GM21526 (cell line): ENCODE results near the gene RAPGEF4.
"Not testable (repeated sequence)": the region's sequence is repeated elsewhere in the genome, so short reads cannot be mapped to it uniquely, and the experiment has no call there.

Source experiments
- ATAC-seq: cut with Tn5 transposase; IDR thresholded peaks from one replicate; pipeline ENCODE4 v1.9.1; 2021; ENCODE audit warnings: moderate library complexity; ENCODE audit not compliant: unreplicated experiment, low FRiP score

The RAPGEF4 gene

GRCh38 chr2:173026479-173026878 lies 290.8 kb downstream of the RAPGEF4 start:
- ATAC-seq: no peak

DNA sequence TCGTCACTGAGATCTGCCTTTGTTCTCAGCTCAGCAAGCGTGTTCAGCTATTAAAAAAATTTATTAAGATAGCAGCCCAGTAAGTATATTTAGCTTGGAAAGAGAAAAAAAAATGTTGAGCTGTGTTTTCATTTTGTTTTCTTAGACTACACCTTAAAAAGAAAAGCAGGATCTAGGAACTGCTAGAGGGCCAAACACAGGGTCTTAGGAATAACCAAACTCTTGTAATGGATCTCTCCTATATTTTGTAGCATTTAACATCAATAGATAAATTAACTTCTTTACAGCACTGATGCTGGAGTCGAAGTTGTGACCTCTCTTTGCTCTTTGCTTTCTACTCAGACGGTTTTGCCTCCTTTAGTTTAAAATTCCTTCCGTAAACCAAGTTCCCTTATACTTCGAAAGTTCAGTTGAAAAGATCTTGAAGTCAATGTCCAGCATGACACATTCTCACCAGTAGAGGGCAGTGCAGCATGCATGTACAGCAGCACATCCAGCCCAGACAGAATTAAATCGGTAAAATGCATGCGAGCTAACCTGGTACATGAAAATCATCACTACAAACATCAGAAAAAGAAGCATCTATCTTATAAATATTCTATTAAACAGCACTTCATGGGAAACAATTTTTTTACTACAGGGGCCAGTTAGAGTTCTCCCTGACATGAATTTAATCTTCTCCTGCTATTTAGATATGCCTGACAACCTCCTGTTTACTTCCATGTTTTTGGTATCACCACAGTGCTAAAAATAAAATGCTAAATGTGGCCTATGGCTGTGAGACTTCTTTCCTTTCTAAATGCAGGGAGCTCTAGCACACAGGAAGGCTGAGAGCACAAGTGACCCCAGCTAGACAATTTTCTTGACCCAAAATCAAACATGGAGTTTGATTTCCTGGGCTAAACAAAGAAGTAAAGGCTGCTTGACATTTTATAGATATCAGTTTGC lies 291.8 kb downstream of the RAPGEF4 start:
- peak; percentile 71 for ATAC-seq

DNA sequence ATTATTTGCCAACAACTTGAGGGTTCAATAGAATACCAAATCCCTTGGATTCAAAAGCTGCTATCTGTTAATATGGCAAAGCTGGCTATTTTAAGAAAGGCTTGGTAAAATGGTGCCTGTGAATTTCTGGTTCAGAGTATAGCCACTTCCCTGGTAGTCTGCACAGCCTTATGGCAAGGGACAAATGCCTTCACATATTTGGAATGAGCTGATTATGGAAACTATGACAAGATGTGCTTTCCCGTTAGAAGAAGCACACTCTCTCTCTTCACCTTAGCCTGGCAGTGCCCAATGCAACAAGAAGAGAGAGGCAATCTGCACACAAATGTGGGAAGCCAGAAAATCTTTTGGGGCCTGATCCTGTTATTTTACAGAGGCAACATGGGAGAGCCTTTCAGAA lies 292.5 kb downstream of the RAPGEF4 start:
- no peak for ATAC-seq

DNA sequence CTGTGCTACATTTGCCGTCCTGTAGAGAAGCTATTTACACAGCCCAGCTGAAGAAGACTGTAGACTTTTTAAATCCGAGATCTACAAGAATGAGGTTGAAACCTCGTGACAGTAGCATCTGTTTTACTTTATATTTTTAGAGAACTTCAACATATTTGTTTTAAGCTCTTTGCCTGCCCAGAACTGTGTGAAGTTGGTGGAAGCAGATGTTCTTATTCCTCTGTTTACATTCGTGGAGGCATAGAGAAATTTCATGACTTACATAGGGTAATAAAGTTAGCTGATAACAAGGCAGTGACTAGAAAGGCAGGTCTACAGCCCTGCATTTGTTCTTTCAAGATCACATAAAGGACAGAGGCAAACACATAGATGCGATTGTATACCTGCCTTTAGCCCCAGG lies 293.0 kb downstream of the RAPGEF4 start:
- no peak for ATAC-seq

GRCh38 chr2:173030561-173031490 lies 295.2 kb downstream of the RAPGEF4 start:
- no peak for ATAC-seq

DNA sequence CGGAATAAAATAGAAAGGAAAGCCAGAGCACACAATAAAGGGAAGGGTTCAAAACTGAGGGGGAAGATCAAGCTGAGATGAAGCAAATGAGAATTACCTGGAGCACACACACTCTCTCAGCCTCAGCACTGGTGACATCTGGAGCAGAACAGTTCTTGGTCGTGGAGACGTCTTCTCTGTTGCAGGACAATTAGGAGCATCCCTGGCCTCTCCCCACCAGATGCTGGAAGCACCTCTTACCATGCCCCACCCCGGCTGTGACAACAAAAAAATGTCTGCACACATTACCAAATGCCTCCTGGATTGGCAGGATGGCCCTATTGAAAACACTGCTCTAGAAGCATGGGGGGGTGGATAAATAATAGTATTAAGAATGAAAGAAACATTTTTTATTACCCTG lies 296.4 kb downstream of the RAPGEF4 start:
- ATAC-seq: no peak

GRCh38 chr2:173033084-173033483 lies 297.4 kb downstream of the RAPGEF4 start:
- ATAC-seq: no peak

- ATAC-seq: no peak
Measured at GRCh38 chr2:173034143-173034542, 298.5 kb downstream of the RAPGEF4 start.

GRCh38 chr2:173037245-173038120 lies 301.8 kb downstream of the RAPGEF4 start:
- ATAC-seq: no peak

DNA sequence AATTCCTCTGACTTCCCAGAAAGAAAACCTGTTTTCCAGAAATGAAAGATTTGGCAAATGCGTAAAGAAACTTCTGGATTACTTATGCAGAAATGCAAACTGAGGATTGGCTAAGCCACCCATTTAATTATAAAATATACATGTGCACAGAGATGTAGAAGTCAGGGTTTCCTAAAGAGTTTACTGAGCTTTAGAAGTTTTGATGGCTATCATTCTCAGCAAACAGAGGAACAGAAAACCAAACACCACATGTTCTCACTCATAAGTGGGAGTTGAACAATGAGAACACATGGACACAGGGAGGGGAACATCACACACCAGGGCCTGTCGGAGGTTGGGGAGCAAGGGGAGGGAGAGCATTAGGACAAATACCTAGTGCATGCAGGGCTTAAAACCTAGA lies 302.6 kb downstream of the RAPGEF4 start:
- ATAC-seq: not testable (repeated sequence)

- ATAC-seq: no peak
Measured at GRCh38 chr2:173040729-173041128, 305.1 kb downstream of the RAPGEF4 start.

DNA sequence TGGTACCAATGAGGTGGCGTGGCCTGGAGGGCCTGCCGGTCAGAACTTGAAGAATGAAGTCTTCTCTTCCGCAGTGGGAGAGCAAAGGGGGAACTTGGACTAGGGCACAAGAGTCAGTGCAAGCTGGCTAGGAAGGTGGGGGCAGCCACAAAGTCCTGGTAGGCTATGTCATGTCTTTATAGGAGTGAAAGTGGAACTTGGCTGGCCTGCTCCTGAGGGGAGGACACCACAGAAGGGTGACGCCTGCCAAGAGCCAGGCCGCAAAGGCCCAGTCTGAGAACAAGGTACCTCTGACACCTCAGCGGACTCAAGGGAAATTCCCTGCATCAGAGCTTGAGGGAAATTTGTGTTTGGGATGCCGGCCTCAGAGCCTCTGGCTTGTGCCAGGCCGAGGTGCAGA lies 307.8 kb downstream of the RAPGEF4 start:
- no peak for ATAC-seq

GRCh38 chr2:173043897-173044519 lies 308.4 kb downstream of the RAPGEF4 start:
- ATAC-seq: no peak

DNA sequence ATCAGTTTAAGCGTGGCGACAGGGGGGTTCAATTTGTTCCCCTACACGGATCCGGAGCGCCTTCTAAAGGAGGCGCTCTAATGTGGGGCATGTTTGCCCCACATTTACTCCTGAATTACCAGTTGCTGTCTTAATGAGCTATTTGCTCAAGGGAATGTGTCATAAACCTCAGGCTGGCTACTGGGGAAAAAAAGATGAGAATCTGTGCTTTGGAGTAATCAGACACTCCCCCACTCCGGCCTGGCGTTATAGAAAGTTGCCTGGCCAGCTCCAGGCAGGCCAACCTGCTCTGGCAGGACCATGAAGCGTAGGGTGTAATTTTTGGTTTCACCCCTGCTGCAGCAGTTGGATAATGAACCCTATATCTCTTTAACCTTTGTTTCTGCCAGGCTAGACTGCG lies 309.0 kb downstream of the RAPGEF4 start:
- no peak for ATAC-seq

- no peak for ATAC-seq
Measured at GRCh38 chr2:173045181-173045580, 309.5 kb downstream of the RAPGEF4 start.

GRCh38 chr2:173048522-173048896 lies 312.9 kb downstream of the RAPGEF4 start:
- no peak for ATAC-seq

GRCh38 chr2:173048897-173049661 lies 313.4 kb downstream of the RAPGEF4 start:
- ATAC-seq: no peak

DNA sequence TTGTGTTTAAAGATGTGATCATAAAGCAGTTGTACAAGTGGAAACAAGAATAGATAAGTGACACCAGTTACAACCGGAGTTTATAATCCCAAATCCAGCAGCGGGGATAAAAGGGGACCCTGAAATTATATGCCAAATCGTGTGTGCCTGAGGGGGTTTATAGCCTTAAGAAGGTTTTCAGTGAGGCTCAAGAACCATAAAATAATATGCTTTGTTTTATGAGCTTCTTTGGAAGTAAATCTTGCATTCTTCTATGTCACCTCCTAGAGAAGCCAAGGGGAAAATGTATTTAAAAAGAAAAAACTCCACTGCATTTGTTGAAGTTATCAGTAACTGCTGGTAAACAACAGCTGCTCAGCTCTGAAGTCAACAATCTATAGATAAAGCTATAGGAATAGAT lies 314.2 kb downstream of the RAPGEF4 start:
- ATAC-seq: no peak

DNA sequence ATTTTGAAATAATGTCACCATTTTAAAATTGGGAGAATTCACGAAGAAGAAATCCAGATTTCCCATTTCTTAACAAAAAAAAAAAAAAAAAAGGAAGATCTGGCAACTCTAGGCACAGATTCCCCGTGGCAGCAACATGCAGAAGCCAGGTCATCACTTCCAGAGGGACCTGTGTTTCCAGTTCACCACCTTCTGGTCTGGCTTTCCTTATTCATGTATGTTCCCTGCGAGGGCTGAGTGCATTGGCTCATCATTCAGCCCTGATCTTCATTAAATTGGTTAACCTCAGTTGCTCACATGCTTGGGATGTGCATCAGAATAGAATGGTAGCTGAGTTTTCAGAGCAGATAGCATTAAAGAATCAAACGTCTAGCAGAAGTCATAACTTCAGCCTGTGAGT lies 315.0 kb downstream of the RAPGEF4 start:
- no peak for ATAC-seq
